ENCODE measurements around the gene ADGRA1.
A peak's percentile ranks its signal among the peaks of the same experiment; 100 is the strongest.

The ADGRA1 gene

DNA sequence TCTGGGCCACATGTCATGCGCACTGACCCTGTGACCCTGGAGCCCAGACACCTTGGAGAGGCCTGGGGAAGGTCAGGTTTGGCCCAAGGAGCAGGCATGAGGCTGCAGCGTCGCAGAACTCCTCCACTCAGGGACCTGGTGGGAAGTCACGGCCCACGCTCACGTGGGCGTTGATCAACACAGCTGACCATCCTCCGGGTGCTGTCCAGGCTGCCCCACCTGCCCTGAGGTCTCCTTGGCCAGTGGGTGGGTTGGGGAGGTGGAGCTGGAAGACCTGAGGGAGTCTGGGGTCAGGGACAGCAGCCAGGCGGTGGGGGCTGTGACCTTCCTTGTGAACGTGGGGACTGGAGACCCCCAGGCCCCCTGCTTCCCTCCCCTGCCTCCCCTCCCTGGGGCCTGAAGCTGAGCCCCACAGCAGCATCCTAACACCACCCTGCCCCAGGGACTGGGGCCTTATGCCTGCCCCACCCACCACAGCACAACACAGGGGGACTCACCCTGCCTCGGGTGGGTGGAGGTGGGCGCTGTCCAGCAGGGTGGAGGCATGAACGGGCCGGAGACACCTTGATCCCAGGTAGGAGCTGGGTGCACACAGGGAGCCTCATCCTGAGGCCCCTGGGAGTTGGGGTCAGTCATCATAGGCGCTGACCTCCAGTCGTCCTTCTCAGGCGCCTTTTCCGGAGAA, 44.0 kb upstream of the ADGRA1 start:
- Histone ChIP-seq H2BK12ac (ENCODE audit: low read length in 2 of 2) (no peak overlapping the region), H2AFZ (ENCODE audit: low read depth, low read length) (no peak overlapping the region), H4K8ac (ENCODE audit: low read length) (no peak overlapping the region), H3K36me3 (ENCODE audit: control insufficient read depth in 1 of 2, insufficient read depth in 2 of 2, low read depth in 1 of 2, low read length in 2 of 2) (no peaks in the 10 kb centered on the region), H3K18ac (ENCODE audit: low read depth in 1 of 2, low read length in 2 of 2) (no peak overlapping the region), H3K9ac (ENCODE audit: low read length) (peak overlapping the region; percentile 63), H3K27ac (ENCODE audit: low read length, poor library complexity, severe bottlenecking) (no peak overlapping the region), H2BK15ac (ENCODE audit: low read depth, poor library complexity, severe bottlenecking) (no peak overlapping the region), H3K14ac (ENCODE audit: low read length in 2 of 2) (no peak overlapping the region), H3K9me3 (ENCODE audit: control insufficient read depth, low read length) (no peaks in the 10 kb centered on the region), H2BK120ac (ENCODE audit: low read depth, low read length) (no peak overlapping the region), H2BK5ac (ENCODE audit: low read depth, low read length, poor library complexity, severe bottlenecking) (no peak overlapping the region), H3K79me1 (replicated peaks; ENCODE audit: low read length, poor library complexity, severe bottlenecking) (no peaks in the 10 kb centered on the region), H3K4me3 (ENCODE audit: insufficient read depth in 1 of 2, low read depth in 1 of 2, low read length in 2 of 2) (no peak overlapping the region), H3K4me1 (ENCODE audit: control insufficient read depth, insufficient read depth, low read depth, low read length) (no peaks in the 10 kb centered on the region), H3K27me3 (ENCODE audit: control insufficient read depth in 1 of 2, insufficient read depth in 1 of 2, low read length in 2 of 2) (peaks cover 11 to 31% of the 10 kb centered on the region in 2 experiments), H3K23ac (ENCODE audit: low read length in 2 of 2) (no peak overlapping the region), H2AK5ac (ENCODE audit: low read length, severe bottlenecking) (no peak overlapping the region), H4K91ac (ENCODE audit: low read length) (no peak overlapping the region), H3K4ac (ENCODE audit: low read depth in 1 of 2, low read length in 2 of 2) (no peak overlapping the region), H3K4me2 (ENCODE audit: low read length, poor library complexity, severe bottlenecking) (no peak overlapping the region)
- DNase-seq: no peak
- WGBS: 85% methylated on average over 16 of the region's 18 CpGs

DNA sequence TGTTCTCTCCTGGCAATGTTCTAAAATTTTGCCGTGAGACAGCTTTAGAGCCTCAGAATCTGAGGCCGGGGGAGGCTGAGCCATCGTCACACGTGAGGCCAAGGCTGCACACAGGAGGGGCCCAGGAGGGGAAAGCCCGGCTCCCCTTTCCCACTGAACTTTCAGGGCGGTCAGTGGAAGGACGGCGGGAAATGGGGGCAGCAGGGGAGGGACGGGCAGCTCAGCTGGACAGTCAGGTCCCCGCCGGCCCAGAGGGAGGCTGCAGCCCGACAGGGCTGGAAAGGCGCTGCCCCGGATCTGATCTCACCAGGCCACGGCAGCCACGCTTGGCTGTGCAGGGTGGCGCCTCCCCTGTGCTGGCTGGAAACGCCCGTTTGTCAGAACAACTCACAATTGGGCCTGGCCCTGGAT, 43.3 kb upstream of the ADGRA1 start:
- Histone ChIP-seq H4K91ac (ENCODE audit: low read length) (no peak overlapping the region), H3K27me3 (ENCODE audit: control insufficient read depth in 1 of 2, insufficient read depth in 1 of 2, low read length in 2 of 2) (peaks cover 5 to 24% of the 10 kb centered on the region in 2 experiments), H2AFZ (ENCODE audit: low read depth, low read length) (no peak overlapping the region), H3K4me1 (ENCODE audit: control insufficient read depth, insufficient read depth, low read depth, low read length) (no peaks in the 10 kb centered on the region), H3K9me3 (ENCODE audit: control insufficient read depth, low read length) (no peaks in the 10 kb centered on the region), H2BK12ac (ENCODE audit: low read length in 2 of 2) (no peak overlapping the region), H3K4ac (ENCODE audit: low read depth in 1 of 2, low read length in 2 of 2) (no peak overlapping the region), H3K79me1 (replicated peaks; ENCODE audit: low read length, poor library complexity, severe bottlenecking) (no peaks in the 10 kb centered on the region), H3K23ac (ENCODE audit: low read length in 2 of 2) (no peak overlapping the region), H3K27ac (ENCODE audit: low read length, poor library complexity, severe bottlenecking) (no peak overlapping the region), H2AK5ac (ENCODE audit: low read length, severe bottlenecking) (no peak overlapping the region), H3K36me3 (ENCODE audit: control insufficient read depth in 1 of 2, insufficient read depth in 2 of 2, low read depth in 1 of 2, low read length in 2 of 2) (no peaks in the 10 kb centered on the region), H3K4me3 (ENCODE audit: insufficient read depth in 1 of 2, low read depth in 1 of 2, low read length in 2 of 2) (no peak overlapping the region), H2BK120ac (ENCODE audit: low read depth, low read length) (no peak overlapping the region), H3K9ac (ENCODE audit: low read length) (peak overlapping the region; percentile 63), H3K14ac (ENCODE audit: low read length in 2 of 2) (no peak overlapping the region), H4K8ac (ENCODE audit: low read length) (no peak overlapping the region), H3K18ac (ENCODE audit: low read depth in 1 of 2, low read length in 2 of 2) (no peak overlapping the region), H2BK5ac (ENCODE audit: low read depth, low read length, poor library complexity, severe bottlenecking) (no peak overlapping the region), H3K4me2 (ENCODE audit: low read length, poor library complexity, severe bottlenecking) (no peak overlapping the region), H2BK15ac (ENCODE audit: low read depth, poor library complexity, severe bottlenecking) (no peak overlapping the region)
- 84% methylated on average over 19 of the region's 19 CpGs for WGBS
- no peak for DNase-seq

DNA sequence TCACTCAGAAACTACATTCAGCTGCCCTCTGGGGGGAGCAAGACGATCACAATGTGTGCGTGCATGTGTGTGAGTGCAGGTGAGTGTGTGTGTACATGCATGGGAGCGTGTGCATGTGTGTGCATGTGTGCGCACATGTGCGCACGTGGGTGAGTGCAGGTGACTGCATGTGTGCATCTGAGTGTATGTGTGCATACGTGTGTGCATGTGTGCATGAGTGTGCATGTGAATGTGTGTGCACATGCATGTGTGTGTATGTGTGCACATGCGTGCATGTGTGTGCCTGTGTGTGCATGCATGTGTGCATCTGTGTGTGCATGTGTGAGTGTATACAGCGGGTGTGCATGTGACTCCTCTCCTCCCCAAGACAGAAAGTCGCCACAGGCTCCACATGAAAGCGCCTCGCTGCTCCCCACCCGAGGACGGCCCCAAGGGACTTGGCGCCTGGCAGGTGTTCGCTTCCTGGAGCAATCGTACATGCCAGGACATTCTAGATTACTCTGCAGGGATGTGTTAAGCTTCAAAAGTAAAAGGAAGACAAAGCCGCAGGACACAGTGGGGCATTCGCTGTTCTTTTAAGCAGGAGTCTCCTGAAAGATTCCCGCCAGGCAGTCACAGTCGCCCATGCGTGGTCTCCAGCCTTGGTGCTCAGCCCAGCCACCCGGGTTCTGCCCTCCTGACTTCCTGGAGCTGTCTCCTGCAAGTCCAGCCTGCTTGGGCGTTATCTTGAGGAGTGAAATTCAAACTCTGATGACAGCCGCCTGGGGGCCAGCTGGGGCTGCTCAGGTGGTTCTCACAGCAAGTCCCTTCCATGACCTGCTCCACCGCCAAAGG, 42.0 kb upstream of the ADGRA1 start:
- no peaks in the 10 kb centered on the region for H3K36me3 ChIP-seq (ENCODE audit: control insufficient read depth in 1 of 2, insufficient read depth in 2 of 2, low read depth in 1 of 2, low read length in 2 of 2)
- H4K8ac ChIP-seq (ENCODE audit: low read length): no peak overlapping the region
- no peak overlapping the region for H3K23ac ChIP-seq (ENCODE audit: low read length in 2 of 2)
- no peaks in the 10 kb centered on the region for H3K4me1 ChIP-seq (ENCODE audit: control insufficient read depth, insufficient read depth, low read depth, low read length)
- H2BK5ac ChIP-seq (ENCODE audit: low read depth, low read length, poor library complexity, severe bottlenecking): no peak overlapping the region
- no peak overlapping the region for H3K27ac ChIP-seq (ENCODE audit: low read length, poor library complexity, severe bottlenecking)
- no peak overlapping the region for H3K4ac ChIP-seq (ENCODE audit: low read depth in 1 of 2, low read length in 2 of 2)
- no peak for DNase-seq
- H3K4me2 ChIP-seq (ENCODE audit: low read length, poor library complexity, severe bottlenecking): no peak overlapping the region
- H3K4me3 ChIP-seq (ENCODE audit: insufficient read depth in 1 of 2, low read depth in 1 of 2, low read length in 2 of 2): no peak overlapping the region
- H3K79me1 ChIP-seq (replicated peaks; ENCODE audit: low read length, poor library complexity, severe bottlenecking): no peaks in the 10 kb centered on the region
- no peak overlapping the region for H3K9ac ChIP-seq (ENCODE audit: low read length)
- H2BK15ac ChIP-seq (ENCODE audit: low read depth, poor library complexity, severe bottlenecking): no peak overlapping the region
- no peak overlapping the region for H2AFZ ChIP-seq (ENCODE audit: low read depth, low read length)
- no peak overlapping the region for H3K18ac ChIP-seq (ENCODE audit: low read depth in 1 of 2, low read length in 2 of 2)
- H4K91ac ChIP-seq (ENCODE audit: low read length): peak overlapping the region; percentile 69
- no peaks in the 10 kb centered on the region for H3K9me3 ChIP-seq (ENCODE audit: control insufficient read depth, low read length)
- 89% methylated on average over 26 of the region's 26 CpGs for WGBS
- H2BK12ac ChIP-seq (ENCODE audit: low read length in 2 of 2): no peak overlapping the region
- no peak overlapping the region for H3K14ac ChIP-seq (ENCODE audit: low read length in 2 of 2)
- H2AK5ac ChIP-seq (ENCODE audit: low read length, severe bottlenecking): no peak overlapping the region
- peaks cover 5 to 19% of the 10 kb centered on the region in 2 experiments for H3K27me3 ChIP-seq (ENCODE audit: control insufficient read depth in 1 of 2, insufficient read depth in 1 of 2, low read length in 2 of 2)
- H2BK120ac ChIP-seq (ENCODE audit: low read depth, low read length): no peak overlapping the region

DNA sequence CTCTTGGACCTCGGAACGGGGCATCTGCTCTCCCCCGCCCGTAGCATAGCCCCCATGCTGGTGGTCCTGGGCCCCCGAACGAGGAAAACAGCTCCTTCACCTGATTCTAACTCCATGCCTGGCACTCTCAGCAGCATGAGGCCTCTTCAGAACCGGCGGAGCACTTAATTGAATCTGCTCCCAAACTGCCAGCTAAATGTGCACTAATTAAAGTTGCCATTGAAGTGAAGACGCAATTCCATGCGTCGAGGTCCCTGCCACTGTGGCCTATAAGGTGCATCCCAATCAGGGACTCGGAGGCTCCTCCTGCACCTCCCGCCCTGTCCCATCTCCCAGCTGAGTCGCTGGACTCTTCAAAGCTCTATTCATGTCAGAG, 41.3 kb upstream of the ADGRA1 start:
- H2BK15ac ChIP-seq (ENCODE audit: low read depth, poor library complexity, severe bottlenecking): no peak overlapping the region
- no peak overlapping the region for H4K8ac ChIP-seq (ENCODE audit: low read length)
- H3K23ac ChIP-seq (ENCODE audit: low read length in 2 of 2): no peak overlapping the region
- H3K27ac ChIP-seq (ENCODE audit: low read length, poor library complexity, severe bottlenecking): no peak overlapping the region
- H3K14ac ChIP-seq (ENCODE audit: low read length in 2 of 2): no peak overlapping the region
- H3K4me3 ChIP-seq (ENCODE audit: insufficient read depth in 1 of 2, low read depth in 1 of 2, low read length in 2 of 2): no peak overlapping the region
- no peak overlapping the region for H4K91ac ChIP-seq (ENCODE audit: low read length)
- no peak for DNase-seq
- no peak overlapping the region for H2AK5ac ChIP-seq (ENCODE audit: low read length, severe bottlenecking)
- H3K18ac ChIP-seq (ENCODE audit: low read depth in 1 of 2, low read length in 2 of 2): no peak overlapping the region
- 81% methylated on average over 11 of the region's 14 CpGs for WGBS
- no peak overlapping the region for H3K4ac ChIP-seq (ENCODE audit: low read depth in 1 of 2, low read length in 2 of 2)
- no peaks in the 10 kb centered on the region for H3K9me3 ChIP-seq (ENCODE audit: control insufficient read depth, low read length)
- no peak overlapping the region for H2BK5ac ChIP-seq (ENCODE audit: low read depth, low read length, poor library complexity, severe bottlenecking)
- no peak overlapping the region for H3K9ac ChIP-seq (ENCODE audit: low read length)
- no peaks in the 10 kb centered on the region for H3K79me1 ChIP-seq (replicated peaks; ENCODE audit: low read length, poor library complexity, severe bottlenecking)
- peaks cover 5 to 23% of the 10 kb centered on the region in 2 experiments for H3K27me3 ChIP-seq (ENCODE audit: control insufficient read depth in 1 of 2, insufficient read depth in 1 of 2, low read length in 2 of 2)
- H3K4me2 ChIP-seq (ENCODE audit: low read length, poor library complexity, severe bottlenecking): no peak overlapping the region
- no peak overlapping the region for H2AFZ ChIP-seq (ENCODE audit: low read depth, low read length)
- H2BK12ac ChIP-seq (ENCODE audit: low read length in 2 of 2): no peak overlapping the region
- H3K4me1 ChIP-seq (ENCODE audit: control insufficient read depth, insufficient read depth, low read depth, low read length): no peaks in the 10 kb centered on the region
- H3K36me3 ChIP-seq (ENCODE audit: control insufficient read depth in 1 of 2, insufficient read depth in 2 of 2, low read depth in 1 of 2, low read length in 2 of 2): no peaks in the 10 kb centered on the region
- no peak overlapping the region for H2BK120ac ChIP-seq (ENCODE audit: low read depth, low read length)

All from mesenchymal stem cell (in vitro differentiated cells and primary cell).